ENCODE data around the gene HSPA5.
"Not testable (repeated sequence)": the region's sequence is repeated elsewhere in the genome, so short reads cannot be mapped to it uniquely, and the experiment has no call there.

- not testable (repeated sequence) for TF ChIP-seq FOXP1 (CRISPR knock-in tag; IDR thresholded peaks at IDR 0.05; ENCODE audit: borderline replicate concordance)
- TF ChIP-seq, protein P1, sequence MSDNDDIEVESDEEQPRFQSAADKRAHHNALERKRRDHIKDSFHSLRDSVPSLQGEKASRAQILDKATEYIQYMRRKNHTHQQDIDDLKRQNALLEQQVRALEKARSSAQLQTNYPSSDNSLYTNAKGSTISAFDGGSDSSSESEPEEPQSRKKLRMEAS (CRISPR knock-in tag; IDR thresholded peaks at IDR 0.05): not testable (repeated sequence)
Observed at GRCh38 chr9:125264068-125264467, 22.9 kb upstream of the HSPA5 start.
